ENCODE data around the gene C16orf54. TPM values are rescaled to one million over a fixed set of nuclear protein-coding genes. Genes with fewer than 3 reads are reported as not detected.
"Not testable (repeated sequence)": the region's sequence is repeated elsewhere in the genome, so short reads cannot be mapped to it uniquely, and the experiment has no call there.

Gene C16orf54
- total RNA-seq, 1 donor from 2014 or later, result not detected

- FAIRE-seq, result no peak
These were observed 47.1 kb downstream of the C16orf54 start for GRCh38 chr16:29698484-29699323.

GRCh38 chr16:29698042-29698441, 47.7 kb downstream of the C16orf54 start:
- Histone ChIP-seq H3K27me3 (ENCODE audit: control insufficient read depth, insufficient read depth, low read length) (no peaks in the 10 kb centered on the region), H3K36me3 (ENCODE audit: control insufficient read depth, insufficient read depth, low read length) (no peaks in the 10 kb centered on the region), H3K4me3 (ENCODE audit: low read depth, low read length) (no peak overlapping the region)
- FAIRE-seq (no peak), DNase-seq (ENCODE audit: low read depth) (no peak)
- TF ChIP-seq CTCF (IDR thresholded peaks at IDR 0.05; ENCODE audit: insufficient read depth, low read length, severe bottlenecking), result no peak

More at GRCh38 chr16:29698484-29699323, 47.1 kb downstream of the C16orf54 start:
- Histone ChIP-seq H3K36me3 (ENCODE audit: control insufficient read depth, insufficient read depth, low read length) (no peaks in the 10 kb centered on the region), H3K27me3 (ENCODE audit: control insufficient read depth, insufficient read depth, low read length) (no peaks in the 10 kb centered on the region), H3K4me3 (ENCODE audit: low read depth, low read length) (no peak overlapping the region)
- DNase-seq (ENCODE audit: low read depth), result no peak
- TF ChIP-seq CTCF (IDR thresholded peaks at IDR 0.05; ENCODE audit: insufficient read depth, low read length, severe bottlenecking), result no peak

GRCh38 chr16:29697391-29697790, 48.4 kb downstream of the C16orf54 start:
- FAIRE-seq (no peak), DNase-seq (ENCODE audit: low read depth) (no peak)
- no peak for TF ChIP-seq CTCF (IDR thresholded peaks at IDR 0.05; ENCODE audit: insufficient read depth, low read length, severe bottlenecking)
- Histone ChIP-seq H3K4me3 (ENCODE audit: low read depth, low read length) (no peak overlapping the region), H3K27me3 (ENCODE audit: control insufficient read depth, insufficient read depth, low read length) (no peaks in the 10 kb centered on the region), H3K36me3 (ENCODE audit: control insufficient read depth, insufficient read depth, low read length) (no peaks in the 10 kb centered on the region)

GRCh38 chr16:29696881-29697331, 48.9 kb downstream of the C16orf54 start:
- no peak for FAIRE-seq
- TF ChIP-seq CTCF (IDR thresholded peaks at IDR 0.05; ENCODE audit: insufficient read depth, low read length, severe bottlenecking), result no peak
- Histone ChIP-seq H3K27me3 (ENCODE audit: control insufficient read depth, insufficient read depth, low read length) (no peaks in the 10 kb centered on the region), H3K4me3 (ENCODE audit: low read depth, low read length) (no peak overlapping the region), H3K36me3 (ENCODE audit: control insufficient read depth, insufficient read depth, low read length) (no peaks in the 10 kb centered on the region)
- DNase-seq (ENCODE audit: low read depth), result no peak

GRCh38 chr16:29695675-29696074, 50.1 kb downstream of the C16orf54 start:
- H3K36me3 ChIP-seq (ENCODE audit: control insufficient read depth, insufficient read depth, low read length); DNase-seq (ENCODE audit: low read depth); H3K27me3 ChIP-seq (ENCODE audit: control insufficient read depth, insufficient read depth, low read length); H3K4me3 ChIP-seq (ENCODE audit: low read depth, low read length); FAIRE-seq: not testable (repeated sequence)

GRCh38 chr16:29694384-29695195, 51.2 kb downstream of the C16orf54 start:
- FAIRE-seq, result no peak
- no peak for TF ChIP-seq CTCF (IDR thresholded peaks at IDR 0.05; ENCODE audit: insufficient read depth, low read length, severe bottlenecking)
- no peak overlapping the region for H3K4me3 ChIP-seq (ENCODE audit: low read depth, low read length)
- no peaks in the 10 kb centered on the region for H3K27me3 ChIP-seq (ENCODE audit: control insufficient read depth, insufficient read depth, low read length)
- H3K36me3 ChIP-seq (ENCODE audit: control insufficient read depth, insufficient read depth, low read length), result no peaks in the 10 kb centered on the region
- DNase-seq (ENCODE audit: low read depth), result no peak

- not testable (repeated sequence) for FAIRE-seq
These were observed 53.2 kb downstream of the C16orf54 start for GRCh38 chr16:29692606-29693005.

More at GRCh38 chr16:29692606-29693005, 53.2 kb downstream of the C16orf54 start:
- DNase-seq (ENCODE audit: low read depth); H3K36me3 ChIP-seq (ENCODE audit: control insufficient read depth, insufficient read depth, low read length); H3K27me3 ChIP-seq (ENCODE audit: control insufficient read depth, insufficient read depth, low read length); H3K4me3 ChIP-seq (ENCODE audit: low read depth, low read length): not testable (repeated sequence)
